Activated T-helper 17 cell treated with anti-CD3 and anti-CD28 coated beads, Interleukin-2, amount 50 U/mL, for 72 hours (primary cell): ENCODE data around the gene DOCK4. TPM values are rescaled to one million over a fixed set of nuclear protein-coding genes. Genes with fewer than 3 reads are reported as not detected.

Experiments
- ATAC-seq: fragments of 150-1000 bp; cut with Tn5 transposase; replicated peaks from 2 replicates; pipeline ENCODE4 v1.10.0; 2021; ENCODE audit warnings: mild to moderate bottlenecking, moderate library complexity
- H3K27ac Mint-ChIP-seq: one replicate; pipeline ENCODE4 v1.8.0; 2022; ENCODE audit warnings: mixed read lengths
- H3K27me3 Mint-ChIP-seq: one replicate; pipeline ENCODE4 v1.8.0; 2022; ENCODE audit warnings: mixed read lengths
- H3K36me3 Mint-ChIP-seq: one replicate; pipeline ENCODE4 v1.8.0; 2022; ENCODE audit warnings: low read depth, mild to moderate bottlenecking, mixed read lengths
- H3K4me1 Mint-ChIP-seq: one replicate; pipeline ENCODE4 v1.8.0; 2022; ENCODE audit warnings: mixed read lengths
- H3K4me3 Mint-ChIP-seq: one replicate; pipeline ENCODE4 v1.8.0; 2022; ENCODE audit warnings: mild to moderate bottlenecking, mixed read lengths
- H3K9me3 Mint-ChIP-seq: one replicate; pipeline ENCODE4 v1.8.0; 2022; ENCODE audit warnings: mixed read lengths
- total RNA-seq, 2 donors: library from RNA; stranded (reverse); gene quantifications; one replicate each; pipeline ENCODE4 v1.2.3, GENCODE V29; 2022

The DOCK4 gene
- total RNA-seq, 2 donors from 2014 or later = 0.50 to 1.5 TPM

DNA sequence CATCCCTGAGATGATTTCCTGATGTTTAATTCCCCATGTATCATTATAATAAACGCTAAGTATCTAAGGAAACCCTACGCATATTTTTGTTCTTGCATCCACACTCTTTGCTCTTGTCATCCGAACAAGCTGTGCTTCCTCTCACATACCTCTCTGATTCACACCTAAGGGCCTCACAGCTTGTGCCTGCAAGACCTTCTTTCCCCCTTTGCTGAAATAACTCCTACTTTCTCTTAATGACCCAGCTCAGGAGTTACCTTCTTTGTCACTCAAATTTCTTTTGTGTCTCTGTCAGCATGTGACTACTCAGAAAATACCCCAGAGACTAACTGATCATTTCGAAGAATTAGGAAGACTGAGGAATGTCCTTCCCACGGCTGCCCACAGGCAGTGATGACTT, 434.6 kb downstream of the DOCK4 start:
- no peak overlapping the region for H3K27ac Mint-ChIP-seq
- no peak for ATAC-seq
- peaks cover 4% of the 10 kb centered on the region for H3K9me3 Mint-ChIP-seq
- no peaks in the 10 kb centered on the region for H3K36me3 Mint-ChIP-seq
- no peak overlapping the region for H3K4me3 Mint-ChIP-seq
- H3K27me3 Mint-ChIP-seq = peaks cover 9% of the 10 kb centered on the region
- no peaks in the 10 kb centered on the region for H3K4me1 Mint-ChIP-seq

DNA sequence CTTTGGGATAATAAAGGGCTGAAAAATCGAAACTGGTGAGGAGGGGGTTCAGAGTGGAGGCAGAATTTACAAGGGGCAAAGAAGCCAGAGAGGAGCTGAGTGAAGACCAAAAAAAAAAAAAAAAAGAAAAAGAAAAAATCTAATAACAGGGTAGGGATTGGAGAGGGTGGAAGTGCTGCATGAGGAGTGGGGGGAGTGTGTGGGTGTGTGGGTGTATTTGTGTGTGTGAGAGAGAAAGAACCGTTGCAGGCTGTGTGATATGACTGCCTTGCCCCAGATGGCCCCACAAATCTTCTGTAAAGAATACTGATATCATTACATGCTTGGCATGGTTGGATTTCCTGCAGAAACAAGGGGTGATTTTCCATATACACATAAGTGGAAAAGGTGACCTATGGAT, 436.1 kb downstream of the DOCK4 start:
- H3K36me3 Mint-ChIP-seq = no peaks in the 10 kb centered on the region
- H3K4me1 Mint-ChIP-seq = no peaks in the 10 kb centered on the region
- H3K27ac Mint-ChIP-seq = no peak overlapping the region
- no peaks in the 10 kb centered on the region for H3K9me3 Mint-ChIP-seq
- H3K27me3 Mint-ChIP-seq = peaks cover 9% of the 10 kb centered on the region
- no peak for ATAC-seq
- H3K4me3 Mint-ChIP-seq = no peak overlapping the region

DNA sequence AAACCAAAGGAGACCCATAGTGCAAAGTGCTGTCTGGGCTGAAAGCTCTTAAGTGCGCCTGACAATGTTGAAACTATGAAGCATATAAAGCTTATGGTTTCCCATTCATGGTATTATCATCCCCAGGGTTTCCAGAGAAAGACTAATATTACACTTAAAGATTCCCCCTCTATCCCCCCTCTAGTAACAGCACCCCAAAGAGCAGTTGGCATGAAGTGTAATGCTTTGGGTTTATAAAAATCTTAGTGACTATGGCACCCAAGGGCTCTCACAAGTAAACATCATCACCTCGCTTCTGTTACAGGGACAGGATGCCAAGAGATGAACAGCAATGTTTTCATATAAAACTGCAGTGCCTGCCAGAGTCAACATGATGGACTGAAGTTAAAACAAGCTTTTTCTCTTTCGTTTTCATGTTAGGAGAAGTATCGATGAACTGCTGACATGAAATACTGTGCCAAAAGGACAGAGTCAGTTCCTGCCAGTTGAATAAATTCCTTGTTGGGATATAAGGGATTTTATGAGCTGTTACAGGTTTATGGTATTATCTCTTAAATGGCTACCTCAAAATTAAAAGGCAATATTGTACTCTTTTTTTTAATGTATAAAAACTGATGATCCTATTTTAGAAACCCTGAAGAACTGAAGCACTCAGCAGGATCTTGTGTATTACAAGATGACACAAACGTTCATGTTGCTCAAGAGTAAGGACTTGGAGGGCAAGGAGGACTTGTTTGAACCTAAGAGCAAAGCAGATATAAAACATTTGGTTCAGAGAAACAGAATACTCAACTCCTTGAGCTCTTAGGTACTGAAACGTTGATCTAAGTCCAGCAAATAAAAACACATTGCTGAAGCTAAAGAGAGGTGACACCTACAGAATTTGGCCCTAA, 440.2 kb downstream of the DOCK4 start:
- no peak overlapping the region for H3K27ac Mint-ChIP-seq
- ATAC-seq = no peak
- H3K9me3 Mint-ChIP-seq = no peaks in the 10 kb centered on the region
- H3K27me3 Mint-ChIP-seq = no peaks in the 10 kb centered on the region
- H3K4me3 Mint-ChIP-seq = no peak overlapping the region
- no peaks in the 10 kb centered on the region for H3K36me3 Mint-ChIP-seq
- H3K4me1 Mint-ChIP-seq = no peaks in the 10 kb centered on the region

DNA sequence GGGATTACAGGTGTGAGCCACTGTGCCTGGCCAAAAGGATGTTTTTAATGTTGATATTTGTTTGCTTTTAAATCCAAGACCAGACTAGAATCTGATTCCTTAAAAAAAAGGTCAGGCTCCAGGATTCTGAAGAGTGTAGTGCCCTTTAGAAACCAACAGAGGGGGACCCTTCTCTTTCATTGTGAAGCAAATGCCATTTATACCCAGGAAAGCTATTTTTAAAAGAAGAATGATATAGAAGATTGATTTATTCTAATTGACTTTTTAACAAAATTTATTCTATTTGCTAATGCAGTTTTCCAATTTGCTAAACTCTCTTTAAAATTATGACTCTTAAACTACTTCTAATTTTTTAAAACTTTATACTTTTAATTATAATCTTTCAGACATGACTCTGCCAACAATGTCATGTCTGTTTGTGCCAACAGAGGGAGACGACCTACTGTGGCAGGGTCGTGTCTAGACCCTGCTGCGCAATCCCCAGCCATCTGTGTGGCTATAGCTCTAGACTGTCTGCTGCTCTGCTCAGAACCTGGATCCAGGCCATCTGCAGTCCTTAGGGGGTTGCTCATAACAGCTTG, 442.9 kb downstream of the DOCK4 start:
- H3K9me3 Mint-ChIP-seq = no peaks in the 10 kb centered on the region
- no peaks in the 10 kb centered on the region for H3K36me3 Mint-ChIP-seq
- no peak overlapping the region for H3K4me3 Mint-ChIP-seq
- no peak for ATAC-seq
- H3K27me3 Mint-ChIP-seq = no peaks in the 10 kb centered on the region
- no peaks in the 10 kb centered on the region for H3K4me1 Mint-ChIP-seq
- no peak overlapping the region for H3K27ac Mint-ChIP-seq

DNA sequence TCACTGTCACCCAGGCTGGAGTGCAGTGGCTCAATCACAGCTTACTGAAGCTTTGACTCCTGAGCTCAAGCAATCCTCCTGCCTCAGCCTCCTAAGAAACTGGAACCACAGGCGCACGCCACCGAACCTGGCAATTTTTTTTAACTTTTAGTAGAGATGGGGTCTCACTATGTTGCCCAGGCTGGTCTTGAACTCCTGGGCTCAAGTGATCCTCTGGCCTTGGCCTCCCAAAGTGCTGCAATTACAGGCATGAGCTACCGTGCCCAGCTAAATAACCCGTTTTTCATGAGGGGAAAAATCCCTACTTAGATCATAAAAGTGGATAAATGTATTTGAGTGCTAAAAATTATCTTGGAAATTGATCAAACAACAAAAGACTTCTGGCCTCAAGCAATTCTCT, 443.4 kb downstream of the DOCK4 start:
- Mint-ChIP-seq H3K9me3 (no peaks in the 10 kb centered on the region), H3K36me3 (no peaks in the 10 kb centered on the region), H3K4me1 (no peaks in the 10 kb centered on the region), H3K27me3 (peaks cover 1% of the 10 kb centered on the region), H3K4me3 (no peak overlapping the region), H3K27ac (no peak overlapping the region)
- no peak for ATAC-seq

DNA sequence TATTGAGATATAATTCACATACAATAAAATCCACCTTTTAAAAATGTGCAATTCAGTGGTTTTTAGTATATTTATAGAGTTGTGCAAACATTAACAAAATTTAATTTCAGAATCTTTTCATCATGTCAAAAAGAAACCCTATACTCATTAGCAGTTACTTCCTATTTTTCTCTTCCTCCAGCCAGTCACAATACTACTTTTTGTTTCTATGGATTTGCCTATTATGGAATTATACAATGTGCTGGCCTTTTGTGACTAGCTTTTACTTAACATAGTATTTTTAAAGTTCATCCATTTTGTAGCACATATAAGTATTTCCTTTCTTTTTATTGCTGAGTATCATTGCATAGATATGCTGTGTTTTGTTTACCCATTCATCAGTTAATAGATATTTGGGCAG, 444.0 kb downstream of the DOCK4 start:
- no peaks in the 10 kb centered on the region for H3K36me3 Mint-ChIP-seq
- no peaks in the 10 kb centered on the region for H3K9me3 Mint-ChIP-seq
- H3K4me3 Mint-ChIP-seq = no peak overlapping the region
- H3K27me3 Mint-ChIP-seq = peaks cover 5% of the 10 kb centered on the region
- no peaks in the 10 kb centered on the region for H3K4me1 Mint-ChIP-seq
- no peak overlapping the region for H3K27ac Mint-ChIP-seq
- ATAC-seq = no peak

DNA sequence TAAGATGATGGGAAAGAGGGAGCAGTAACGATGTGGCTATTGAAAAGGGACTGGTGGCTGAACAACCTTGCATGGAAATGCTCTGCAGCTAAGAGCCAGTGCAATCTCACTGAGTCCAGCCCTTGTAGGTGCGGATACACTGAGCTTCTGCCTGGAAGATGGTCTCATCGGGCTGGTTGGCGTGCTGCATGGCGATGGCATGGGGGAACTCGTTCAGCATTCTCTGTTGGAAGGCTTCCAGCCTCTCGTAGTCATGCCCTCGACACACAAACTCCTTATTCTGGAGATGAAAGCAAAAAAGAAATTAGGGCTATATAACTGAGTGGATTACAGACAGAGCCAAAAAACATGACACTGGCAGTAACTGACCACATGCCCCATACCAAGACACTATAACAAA, 446.2 kb downstream of the DOCK4 start:
- Mint-ChIP-seq H3K36me3 (no peaks in the 10 kb centered on the region), H3K4me3 (no peak overlapping the region), H3K4me1 (no peaks in the 10 kb centered on the region), H3K9me3 (no peaks in the 10 kb centered on the region), H3K27me3 (peaks cover 10% of the 10 kb centered on the region), H3K27ac (no peak overlapping the region)
- no peak for ATAC-seq

DNA sequence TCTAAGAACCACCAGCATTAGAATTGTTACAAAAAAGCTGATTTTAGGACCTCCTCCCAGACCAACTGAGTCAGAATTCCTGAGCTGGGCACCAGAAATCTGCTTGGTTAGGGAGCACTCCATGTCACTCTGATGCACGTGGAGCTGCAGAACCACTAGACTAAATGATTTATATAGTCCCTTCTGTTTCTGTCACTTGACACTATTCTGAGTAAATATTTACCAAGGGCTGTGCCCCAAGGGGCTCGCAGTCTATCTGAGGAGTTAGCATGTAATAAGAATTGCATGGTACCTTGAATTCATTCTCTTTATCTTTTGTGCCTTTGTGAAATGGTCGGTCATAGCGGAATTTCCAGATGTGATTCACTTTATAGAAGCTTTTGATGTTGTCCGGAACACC, 447.9 kb downstream of the DOCK4 start:
- Mint-ChIP-seq H3K4me1 (no peaks in the 10 kb centered on the region), H3K27ac (no peak overlapping the region), H3K9me3 (no peaks in the 10 kb centered on the region), H3K27me3 (peaks cover 13% of the 10 kb centered on the region), H3K36me3 (no peaks in the 10 kb centered on the region), H3K4me3 (no peak overlapping the region)
- no peak for ATAC-seq

DNA sequence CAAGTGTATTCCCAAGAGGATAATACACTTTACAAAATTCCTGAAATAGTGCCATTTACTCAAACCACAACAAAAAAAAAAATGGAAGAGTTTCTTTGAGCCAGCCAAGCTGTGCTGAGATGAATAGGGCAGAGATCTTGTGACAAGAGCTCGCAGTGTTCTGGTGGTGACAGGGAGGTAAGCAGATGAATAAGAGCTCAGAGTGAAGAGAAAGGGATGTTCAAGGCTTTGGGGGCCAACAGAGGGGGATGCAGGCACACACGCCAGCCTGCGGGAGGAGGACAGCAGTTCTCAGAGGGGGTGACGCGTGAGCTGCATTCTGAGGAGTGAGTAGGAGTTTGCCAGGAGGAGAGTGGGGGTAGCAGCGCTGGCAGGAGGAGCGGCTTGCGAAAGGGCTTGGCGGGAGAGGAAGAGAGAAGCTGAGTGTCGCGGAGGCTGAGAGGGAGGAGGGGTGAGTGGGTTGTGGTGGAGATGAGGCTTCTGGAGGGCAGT, 449.5 kb downstream of the DOCK4 start:
- Mint-ChIP-seq H3K27ac (peak overlapping the region; percentile 58), H3K9me3 (no peaks in the 10 kb centered on the region), H3K27me3 (peaks cover 13% of the 10 kb centered on the region), H3K36me3 (no peaks in the 10 kb centered on the region), H3K4me3 (no peak overlapping the region), H3K4me1 (no peaks in the 10 kb centered on the region)
- ATAC-seq = no peak

DNA sequence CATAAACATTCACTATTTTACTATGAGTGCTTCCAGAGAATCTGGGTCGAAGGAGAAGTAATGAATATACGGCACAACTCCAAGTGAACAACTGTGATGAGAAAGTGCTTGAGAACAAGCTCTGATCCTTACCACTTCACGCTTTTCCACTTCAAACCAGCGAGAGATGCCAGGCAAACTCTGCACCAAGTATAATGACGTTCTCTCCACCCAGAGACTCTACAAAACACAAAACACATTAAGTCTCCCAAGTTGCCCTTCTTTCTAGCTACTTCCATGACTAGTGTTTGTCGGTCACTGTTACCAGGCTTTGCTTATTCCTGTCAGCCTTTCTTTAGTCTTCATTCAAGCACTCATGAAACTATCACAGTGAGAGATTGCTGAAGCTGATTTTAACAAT, 450.8 kb downstream of the DOCK4 start:
- no peaks in the 10 kb centered on the region for H3K4me1 Mint-ChIP-seq
- H3K27me3 Mint-ChIP-seq = peaks cover 13% of the 10 kb centered on the region
- no peak for ATAC-seq
- H3K4me3 Mint-ChIP-seq = no peak overlapping the region
- H3K9me3 Mint-ChIP-seq = no peaks in the 10 kb centered on the region
- no peak overlapping the region for H3K27ac Mint-ChIP-seq
- H3K36me3 Mint-ChIP-seq = no peaks in the 10 kb centered on the region

DNA sequence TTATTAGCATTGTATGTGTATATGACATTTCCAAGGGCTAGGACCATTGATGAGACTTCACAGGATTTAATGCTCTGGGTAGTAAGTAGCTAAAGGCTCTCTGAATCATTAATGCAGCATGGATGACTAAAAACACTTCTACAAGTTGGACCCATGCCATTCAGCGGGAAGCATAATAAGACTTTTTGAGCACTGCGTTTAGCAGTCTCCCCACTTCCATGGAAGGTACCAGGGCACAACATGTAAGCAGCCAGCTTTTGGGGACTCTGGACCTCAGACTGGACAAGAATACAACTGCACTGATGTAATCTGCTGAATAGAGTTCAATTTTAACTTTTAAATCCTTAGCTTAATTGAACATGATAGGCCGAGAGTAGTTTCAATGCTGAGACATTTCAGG, 452.2 kb downstream of the DOCK4 start:
- Mint-ChIP-seq H3K27ac (no peak overlapping the region), H3K9me3 (no peaks in the 10 kb centered on the region), H3K36me3 (no peaks in the 10 kb centered on the region), H3K4me3 (no peak overlapping the region), H3K27me3 (peaks cover 13% of the 10 kb centered on the region), H3K4me1 (no peaks in the 10 kb centered on the region)
- ATAC-seq = no peak

DNA sequence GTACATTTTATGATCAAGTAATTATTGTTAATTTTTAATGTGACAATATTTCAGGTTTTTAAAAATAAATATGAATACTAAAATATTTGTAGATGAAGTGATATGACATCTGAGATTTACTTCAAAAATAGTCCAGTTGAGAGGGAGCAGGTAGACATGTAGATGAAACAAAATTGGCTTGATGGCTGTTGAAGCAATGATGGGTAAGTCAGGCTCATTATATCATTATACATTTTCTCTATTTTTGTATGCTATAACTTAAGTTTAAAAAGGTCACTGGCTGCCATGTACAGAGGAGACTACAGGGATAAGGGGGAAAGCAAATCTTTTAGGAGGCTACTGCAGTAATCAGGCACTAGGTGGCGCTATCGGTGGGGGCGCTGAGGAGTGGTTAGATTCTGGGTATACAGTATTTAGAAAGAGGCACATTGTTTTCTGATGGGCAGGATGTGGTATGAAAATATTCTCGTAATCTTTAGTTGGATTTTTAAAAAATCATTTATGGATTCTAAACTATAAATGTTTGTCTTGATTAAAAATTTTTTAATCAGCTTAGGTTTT, 454.1 kb downstream of the DOCK4 start:
- H3K4me1 Mint-ChIP-seq = no peaks in the 10 kb centered on the region
- H3K27ac Mint-ChIP-seq = no peak overlapping the region
- H3K4me3 Mint-ChIP-seq = no peak overlapping the region
- H3K27me3 Mint-ChIP-seq = peaks cover 12% of the 10 kb centered on the region
- no peaks in the 10 kb centered on the region for H3K9me3 Mint-ChIP-seq
- H3K36me3 Mint-ChIP-seq = no peaks in the 10 kb centered on the region
- ATAC-seq = peak; percentile 54

DNA sequence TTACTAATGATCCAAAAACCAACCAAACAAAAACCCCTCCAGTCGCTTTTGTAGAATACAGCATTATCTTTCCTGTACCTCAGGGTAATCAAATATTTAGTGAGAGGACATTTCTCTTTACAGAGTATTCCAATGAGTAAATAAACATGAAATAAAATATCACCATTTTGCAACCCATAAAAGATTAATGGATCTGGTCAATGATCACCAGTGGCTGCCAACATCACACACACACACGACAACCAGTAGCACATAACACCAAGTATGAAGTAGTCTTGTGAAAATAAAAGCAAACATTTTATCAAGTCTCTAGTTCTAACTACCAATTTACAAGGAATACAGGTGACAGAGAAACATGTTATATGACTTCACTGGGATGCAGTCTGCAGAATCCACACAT, 455.3 kb downstream of the DOCK4 start:
- no peak for ATAC-seq
- Mint-ChIP-seq H3K36me3 (no peaks in the 10 kb centered on the region), H3K9me3 (no peaks in the 10 kb centered on the region), H3K27me3 (peaks cover 6% of the 10 kb centered on the region), H3K4me1 (no peaks in the 10 kb centered on the region), H3K27ac (no peak overlapping the region), H3K4me3 (no peak overlapping the region)

DNA sequence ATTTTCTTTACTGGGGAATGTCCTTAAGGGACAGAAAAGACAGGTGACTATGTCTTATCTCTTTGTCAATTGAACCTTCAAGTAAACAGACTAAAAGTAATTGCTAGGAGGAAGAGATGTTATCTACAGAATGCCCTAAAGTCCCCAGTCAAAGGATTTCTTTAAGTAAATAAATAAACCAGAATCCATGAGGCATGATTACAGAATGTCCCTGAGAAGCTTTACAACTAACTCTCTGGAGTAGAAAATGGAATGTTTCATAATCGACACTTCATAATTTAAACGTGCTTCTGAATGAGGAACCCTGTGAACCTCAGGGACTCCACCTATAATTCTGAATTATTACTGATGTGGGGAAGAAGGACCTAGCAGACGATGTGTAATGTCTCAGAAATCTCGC, 456.0 kb downstream of the DOCK4 start:
- no peaks in the 10 kb centered on the region for H3K36me3 Mint-ChIP-seq
- no peak overlapping the region for H3K27ac Mint-ChIP-seq
- ATAC-seq = no peak

DNA sequence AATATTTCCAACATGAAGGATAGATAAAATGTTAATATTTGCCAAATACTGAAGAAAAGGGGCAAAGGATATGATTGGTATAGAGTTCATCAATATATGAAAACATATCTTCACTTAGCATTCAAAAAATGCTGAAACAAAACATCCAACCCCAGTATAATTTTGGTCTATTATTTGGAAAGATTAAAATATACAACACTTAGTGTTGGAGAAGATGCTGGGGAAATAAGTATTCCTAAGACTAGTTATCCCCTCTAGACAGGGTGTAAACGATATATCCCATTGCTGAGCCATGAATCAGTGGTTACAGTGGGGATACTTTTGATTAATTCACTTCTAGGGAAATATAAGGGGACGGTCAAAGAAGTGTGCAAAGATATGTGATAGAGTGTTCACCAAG, 456.6 kb downstream of the DOCK4 start:
- Mint-ChIP-seq H3K27ac (no peak overlapping the region), H3K27me3 (peaks cover 6% of the 10 kb centered on the region), H3K4me3 (no peak overlapping the region), H3K9me3 (no peaks in the 10 kb centered on the region), H3K36me3 (no peaks in the 10 kb centered on the region), H3K4me1 (no peaks in the 10 kb centered on the region)
- ATAC-seq = no peak

More for the DNA sequence above, 456.0 kb downstream of the DOCK4 start:
- Mint-ChIP-seq H3K4me3 (no peak overlapping the region), H3K4me1 (no peaks in the 10 kb centered on the region), H3K27me3 (peaks cover 6% of the 10 kb centered on the region), H3K9me3 (no peaks in the 10 kb centered on the region)
